Coronary artery (tissue), 2 donors: ENCODE data around the gene ELMO2.
A peak's percentile ranks its signal among the peaks of the same experiment; 100 is the strongest.

ENCODE experiments used
- DNase-seq: peaks from one replicate; pipeline ENCODE4 v3.0.0-alpha.2; 2017; ENCODE audit warnings: low spot score
- H3K27ac ChIP-seq, 2 donors: fragments of 200-600 bp; sonication (generic); one replicate each; pipeline ENCODE4 v1.5.1; 2016 to 2019
- H3K4me3 ChIP-seq: fragments of 200-600 bp; sonication (generic); 2 replicates; pipeline ENCODE4 v1.5.1; 2016; ENCODE audit warnings: mild to moderate bottlenecking, moderate library complexity
- CTCF ChIP-seq: fragments of 200-600 bp; sonication (generic); IDR thresholded peaks from one replicate; pipeline ENCODE4 v1.5.1; 2019; ENCODE audit warnings: antibody characterized with exemption

ELMO2 gene

GRCh38 chr20:46351357-46352058 lies 54.9 kb downstream of the ELMO2 start:
- DNase-seq = no peak
- Histone ChIP-seq H3K4me3 (no peak overlapping the region), H3K27ac (no peak overlapping the region)
- TF ChIP-seq CTCF = no peak

GRCh38 chr20:46350986-46351267 lies 55.5 kb downstream of the ELMO2 start:
- no peak for TF ChIP-seq CTCF
- no peak overlapping the region for H3K27ac ChIP-seq
- DNase-seq = no peak

GRCh38 chr20:46350201-46350985 lies 56.0 kb downstream of the ELMO2 start:
- Histone ChIP-seq H3K27ac (no peak overlapping the region), H3K4me3 (no peak overlapping the region)
- no peak for TF ChIP-seq CTCF
- DNase-seq = no peak

More at GRCh38 chr20:46350986-46351267, 55.5 kb downstream of the ELMO2 start:
- no peak overlapping the region for H3K4me3 ChIP-seq

GRCh38 chr20:46349742-46350056 lies 56.7 kb downstream of the ELMO2 start:
- TF ChIP-seq CTCF = no peak
- no peak for DNase-seq
- no peak overlapping the region for H3K4me3 ChIP-seq
- H3K27ac ChIP-seq = no peak overlapping the region

GRCh38 chr20:46349035-46349741 lies 57.2 kb downstream of the ELMO2 start:
- TF ChIP-seq CTCF = peak; percentile 45
- no peak for DNase-seq
- Histone ChIP-seq H3K4me3 (no peak overlapping the region), H3K27ac (no peak overlapping the region)

- no peak for DNase-seq
- TF ChIP-seq CTCF = no peak
- peak overlapping the region in 1 of 2 donors; percentile 26 for H3K27ac ChIP-seq
- H3K4me3 ChIP-seq = no peak overlapping the region
Observed at GRCh38 chr20:46347841-46348803, 58.3 kb downstream of the ELMO2 start.
